A172 (cell line): Measurements from ENCODE around the gene MRPL52. TPM values are rescaled to one million over a fixed set of nuclear protein-coding genes. Genes with fewer than 3 reads are reported as not detected.
A peak's percentile ranks its signal among the peaks of the same experiment; 100 is the strongest.
"Not testable (repeated sequence)": the region's sequence is repeated elsewhere in the genome, so short reads cannot be mapped to it uniquely, and the experiment has no call there.

Experiments used
- DNase-seq: peaks from one replicate; pipeline ENCODE4 v3.0.0-alpha.2; 2015; ENCODE audit warnings: low spot score
- total RNA-seq: library from RNA; depleted of rRNA; stranded (reverse); fragments of >200 nt; shearing (Covaris generic); gene quantifications from 2 replicates; pipeline ENCODE4 v1.2.3, GENCODE V29; 2014; rRNA removed

Gene MRPL52
- total RNA-seq, result 72.1 and 163 TPM in 2 replicates

DNA sequence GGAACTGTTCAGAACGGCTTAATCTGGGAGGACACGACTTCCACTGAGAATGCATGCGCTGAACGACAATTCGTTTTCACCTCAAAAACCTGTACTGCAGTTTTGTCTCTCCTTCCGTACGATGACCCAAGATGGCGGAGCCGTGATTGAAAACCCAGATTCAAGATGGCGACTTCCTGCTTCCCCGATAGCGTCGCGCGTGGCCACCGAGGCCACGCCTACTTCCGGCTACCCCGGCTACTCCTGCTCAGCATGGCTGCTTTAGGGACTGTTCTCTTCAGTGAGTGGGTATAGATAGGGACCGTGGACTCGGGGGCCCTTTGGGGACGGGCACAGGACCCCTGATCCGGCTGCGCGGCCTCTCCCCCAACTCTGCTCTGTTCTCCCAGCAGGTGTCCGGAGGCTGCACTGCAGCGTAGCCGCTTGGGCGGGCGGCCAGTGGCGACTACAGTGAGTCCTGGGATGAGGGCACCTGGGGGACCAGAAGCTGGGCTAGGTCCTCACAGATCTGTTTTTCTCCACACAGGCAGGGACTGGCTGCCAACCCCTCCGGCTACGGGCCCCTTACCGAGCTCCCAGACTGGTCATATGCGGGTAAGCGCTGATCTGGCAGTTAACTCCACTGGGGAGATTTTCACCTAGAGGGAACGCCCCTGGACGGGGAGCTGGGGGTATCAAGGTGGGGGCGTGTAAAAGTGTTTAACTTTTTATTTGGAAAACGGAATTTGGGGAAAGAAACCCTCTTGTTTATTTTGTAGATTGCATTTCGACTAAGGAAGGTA lies at the start of gene MRPL52:
MRPL52 (plus strand) TSS at position 227 of the 782 bp plus-strand sequence; CDS start at position 253, 26 bp downstream.
- DNase-seq, result peak; percentile 75

DNA sequence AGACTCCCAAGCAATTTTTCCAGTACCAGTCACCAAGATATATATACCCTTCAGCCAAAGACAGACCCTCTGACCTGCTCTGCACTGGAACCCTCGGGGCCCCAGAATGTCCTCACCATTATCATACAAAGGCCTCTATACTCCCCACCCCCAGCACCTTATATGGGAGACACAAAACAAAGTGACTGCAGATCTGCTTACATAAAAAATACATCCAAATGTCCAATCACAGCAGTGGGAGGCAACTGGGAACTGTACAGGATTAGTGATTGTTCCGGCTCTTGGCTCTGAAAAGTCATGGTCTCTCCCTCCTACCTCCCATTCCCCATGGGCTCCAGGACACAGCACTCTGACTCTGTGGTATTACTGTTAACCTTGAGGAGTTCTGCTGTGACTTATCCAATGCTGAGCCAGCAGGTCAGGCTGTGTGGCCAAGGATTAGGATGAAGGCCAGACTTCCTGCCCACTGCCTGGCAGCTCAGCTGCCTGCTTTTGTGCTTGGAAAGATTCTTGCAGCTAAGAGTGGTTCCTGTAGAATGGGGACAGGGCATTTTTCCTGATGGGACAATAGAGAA lies 49.5 kb upstream of the MRPL52 start:
- DNase-seq, result no peak

- no peak for DNase-seq
These were observed 48.8 kb upstream of the MRPL52 start for GRCh38 chr14:22780941-22781300.

DNA sequence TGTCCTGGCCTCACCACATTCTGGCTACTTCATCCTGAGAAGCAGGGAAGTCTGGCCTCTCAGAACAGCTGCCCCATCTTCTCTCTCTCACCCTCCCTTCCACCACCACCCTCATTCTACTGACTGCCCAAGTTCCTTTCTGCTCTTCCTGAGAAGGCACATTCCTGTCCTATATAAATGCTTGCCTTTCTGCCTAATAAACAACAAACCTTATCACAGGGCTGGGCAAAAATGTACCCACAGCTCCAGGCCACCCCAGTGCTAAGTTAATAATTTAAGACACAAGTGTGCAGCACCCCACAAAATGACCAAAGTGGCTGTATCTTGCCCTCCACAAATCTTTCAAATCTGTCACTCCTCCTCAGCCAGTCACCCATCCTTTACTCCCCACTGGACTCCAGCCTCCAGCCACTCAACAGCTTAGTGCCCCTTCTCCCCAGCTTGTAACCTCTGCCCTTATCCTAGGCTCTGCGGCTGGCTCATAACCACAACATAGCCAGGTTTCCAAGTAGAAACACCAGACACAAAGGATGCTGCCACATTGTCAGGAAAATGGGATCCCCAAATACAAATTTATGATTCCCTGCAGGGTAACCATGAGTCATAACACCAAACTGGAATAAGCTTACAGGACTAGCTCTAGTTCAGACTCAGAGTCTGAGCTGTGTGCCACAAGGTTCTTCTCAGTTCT lies 48.2 kb upstream of the MRPL52 start:
- DNase-seq, result peak; percentile 65

DNA sequence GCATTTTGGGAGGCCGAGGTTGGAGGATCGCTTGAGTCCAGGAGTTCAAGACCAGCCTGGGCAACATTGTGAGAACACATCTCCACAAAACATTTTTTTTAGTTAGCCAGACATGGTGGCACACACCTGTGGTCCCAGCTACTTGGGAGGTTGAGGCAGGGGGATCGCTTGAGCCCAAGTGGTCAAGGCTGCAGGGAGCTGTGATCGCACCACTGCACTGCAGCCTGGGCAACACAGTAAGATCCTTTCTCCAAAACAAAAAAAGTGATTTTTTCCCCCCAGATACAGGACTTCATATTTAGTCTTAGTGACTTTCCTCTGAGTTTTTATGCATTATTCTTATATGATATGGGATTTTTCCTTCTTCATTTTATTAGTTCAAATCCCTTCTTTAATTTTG lies 43.0 kb upstream of the MRPL52 start:
- no peak for DNase-seq

DNA sequence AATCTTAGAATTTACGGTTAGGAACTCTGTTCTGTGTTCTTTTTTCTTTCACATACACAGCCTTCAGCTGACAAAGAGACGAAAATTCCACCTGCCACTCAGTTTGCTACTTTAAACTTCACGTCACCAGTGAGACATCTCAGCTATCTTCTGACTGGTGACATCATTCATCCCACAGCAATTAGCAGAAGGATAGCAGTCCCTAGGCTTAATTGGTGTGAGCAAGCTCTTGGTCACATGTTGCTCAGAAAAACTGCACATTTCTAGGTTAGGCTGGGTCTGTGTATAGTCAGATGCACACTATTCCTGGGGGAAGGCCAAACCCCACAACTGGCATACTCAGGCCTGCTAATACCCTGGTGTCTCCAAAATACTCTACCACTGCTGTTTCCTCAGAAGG lies 38.4 kb upstream of the MRPL52 start:
- peak; percentile 78 for DNase-seq

DNA sequence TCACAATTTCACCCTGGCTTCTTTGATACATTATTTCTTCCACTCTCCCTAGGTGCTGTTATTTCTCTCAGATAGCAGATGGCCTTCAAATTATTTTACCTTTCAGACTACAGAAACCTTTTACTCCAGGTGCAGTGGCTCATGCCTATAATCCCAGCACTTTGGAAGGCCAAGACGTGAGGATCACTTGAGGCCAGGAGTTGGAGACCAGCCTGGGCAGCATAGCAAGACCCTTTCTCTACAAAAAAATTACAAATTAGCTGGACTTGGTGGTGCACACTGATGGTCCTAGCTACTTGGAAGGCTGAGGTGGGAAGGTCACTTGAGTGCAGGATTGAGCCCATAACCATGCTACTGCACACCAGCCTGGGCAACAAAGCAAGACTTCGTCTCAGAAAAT lies 37.5 kb upstream of the MRPL52 start:
- DNase-seq, result no peak

DNA sequence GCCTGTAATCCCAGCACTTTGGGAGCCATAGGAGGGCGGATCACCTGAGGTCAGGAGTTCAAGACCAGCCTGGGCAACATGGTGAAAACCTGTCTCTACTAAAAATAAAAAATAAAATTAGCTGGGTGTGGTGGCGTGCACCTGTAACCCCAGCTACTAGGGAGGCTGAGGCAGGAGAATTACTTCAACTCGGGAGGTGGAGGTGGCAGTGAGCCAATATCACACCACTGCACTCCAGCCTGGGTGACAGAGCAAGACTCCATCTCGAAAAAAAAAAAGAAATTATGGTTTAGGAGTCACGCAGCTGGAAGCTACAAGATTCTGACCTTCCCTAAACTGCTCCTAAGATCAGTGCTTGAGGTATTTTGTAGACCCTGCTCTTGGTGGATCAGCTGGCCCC lies 36.1 kb upstream of the MRPL52 start:
- DNase-seq, result not testable (repeated sequence)

DNA sequence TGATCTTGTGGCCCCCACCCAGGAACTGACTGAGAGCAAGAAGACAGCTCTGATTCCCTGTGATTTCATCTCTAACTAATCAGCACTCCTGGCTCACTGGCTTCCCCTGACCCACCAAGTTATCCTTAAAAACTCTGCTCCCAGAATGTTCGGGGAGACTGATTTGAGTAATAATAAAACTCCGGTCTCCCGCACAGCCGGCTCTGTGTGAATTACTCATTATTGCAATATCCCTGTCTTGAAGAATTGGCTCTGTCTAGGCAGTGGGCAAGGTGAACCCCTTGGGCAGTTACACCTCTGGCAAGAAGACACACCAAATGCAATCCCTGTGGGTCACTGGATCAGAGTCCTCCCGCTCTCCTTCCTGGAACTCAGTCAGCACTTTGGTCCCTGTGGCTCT lies 35.7 kb upstream of the MRPL52 start:
- DNase-seq, result no peak

DNA sequence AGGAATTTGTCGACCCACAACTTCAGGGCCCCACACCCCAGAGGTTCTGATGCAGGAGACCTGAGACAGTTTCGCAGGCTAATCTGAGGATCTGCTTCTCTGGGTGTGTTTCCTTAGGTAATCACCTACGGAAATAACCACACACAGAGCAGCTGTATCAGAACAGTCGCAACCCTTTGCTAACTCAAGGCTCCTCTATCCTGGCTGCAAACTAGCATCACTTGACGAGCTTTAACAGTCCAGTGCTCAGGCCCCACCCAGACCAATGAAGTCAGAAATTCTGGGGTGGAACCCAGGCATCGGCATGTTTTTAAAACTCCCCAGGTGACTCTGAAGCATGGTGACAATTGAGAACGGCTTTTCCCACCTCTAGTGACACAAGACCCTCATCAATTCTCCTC lies 35.1 kb upstream of the MRPL52 start:
- DNase-seq, result no peak

GRCh38 chr14:22796087-22796707 lies 33.5 kb upstream of the MRPL52 start:
- DNase-seq, result no peak

DNA sequence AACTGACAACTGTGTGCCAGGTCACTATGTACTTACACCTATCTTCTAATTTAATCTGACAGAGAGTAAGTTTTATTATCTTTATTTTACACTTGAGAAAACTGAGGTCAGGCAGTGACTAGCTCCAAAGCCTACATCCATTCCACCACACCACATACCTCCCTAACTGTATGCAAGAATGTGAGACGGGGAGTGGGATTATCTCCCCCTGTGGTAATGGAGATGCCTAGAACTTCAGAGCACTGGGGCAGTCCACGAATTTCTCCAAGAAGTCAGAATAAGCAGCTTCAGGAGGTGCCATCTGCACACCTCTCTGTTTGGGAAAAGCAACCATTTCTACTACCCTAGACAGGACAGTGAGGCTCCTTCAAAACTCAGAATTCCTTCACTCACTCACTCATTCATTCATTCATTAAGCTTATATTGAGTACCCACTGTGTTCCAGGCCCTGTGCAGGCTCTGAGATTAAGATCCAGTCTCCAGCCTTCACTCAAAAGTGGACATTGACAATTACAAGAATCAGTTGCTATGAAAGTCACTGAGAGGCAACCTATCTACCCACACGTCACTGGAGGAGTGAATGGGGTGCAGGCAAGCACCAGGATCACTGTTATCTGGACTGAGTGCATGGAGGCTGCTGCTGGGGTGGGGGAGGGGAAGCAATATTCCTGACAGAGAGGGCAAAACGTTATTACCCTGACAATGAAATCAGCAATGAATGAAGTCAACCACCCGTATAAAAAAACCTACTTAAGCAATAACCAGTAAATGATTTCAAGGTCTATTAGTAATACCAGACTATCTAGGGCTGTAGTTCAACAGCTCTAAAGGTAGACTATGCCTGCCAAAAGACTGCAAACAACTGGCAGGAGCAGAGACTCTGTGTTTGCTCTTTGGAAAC lies 32.4 kb upstream of the MRPL52 start:
- DNase-seq, result no peak

DNA sequence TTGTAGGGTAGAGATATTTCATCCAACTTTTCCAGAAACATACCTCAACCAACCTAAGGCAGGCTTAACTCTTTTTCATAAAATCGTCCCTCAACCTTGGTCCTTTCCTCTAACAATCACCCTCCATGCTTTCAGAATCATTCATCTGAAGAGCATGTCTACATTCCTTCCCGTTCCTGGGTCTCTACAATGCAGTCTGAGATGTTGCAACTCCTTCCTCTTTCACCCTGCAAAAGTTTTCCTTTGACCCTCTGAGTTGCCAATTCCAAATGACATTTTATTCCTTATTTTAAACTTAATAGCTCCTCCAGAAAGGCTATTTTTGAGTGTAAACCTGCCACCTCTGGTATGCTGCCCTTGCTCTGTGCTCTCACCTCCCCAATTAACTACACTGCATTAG lies 31.2 kb upstream of the MRPL52 start:
- no peak for DNase-seq

GRCh38 chr14:22800346-22800745 lies 29.3 kb upstream of the MRPL52 start:
- DNase-seq, result no peak

DNA sequence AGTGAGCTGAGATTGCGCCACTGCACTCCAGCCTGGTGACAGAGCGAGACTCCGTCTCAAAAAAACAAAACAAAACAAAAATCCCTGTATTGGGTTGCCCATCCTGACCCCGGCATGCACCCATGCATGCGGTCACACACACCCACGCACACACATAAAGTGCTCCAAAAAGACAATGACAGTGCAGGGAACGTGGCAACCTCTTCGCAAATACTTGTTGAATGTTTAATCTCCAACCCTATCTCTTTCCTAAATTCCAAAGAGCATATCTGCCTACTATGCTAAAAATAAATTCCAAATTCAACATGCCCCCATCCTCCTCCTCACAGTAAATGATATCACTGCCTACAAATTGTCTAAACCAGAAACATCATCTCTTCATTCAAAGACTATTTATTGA lies 28.0 kb upstream of the MRPL52 start:
- DNase-seq, result no peak

DNA sequence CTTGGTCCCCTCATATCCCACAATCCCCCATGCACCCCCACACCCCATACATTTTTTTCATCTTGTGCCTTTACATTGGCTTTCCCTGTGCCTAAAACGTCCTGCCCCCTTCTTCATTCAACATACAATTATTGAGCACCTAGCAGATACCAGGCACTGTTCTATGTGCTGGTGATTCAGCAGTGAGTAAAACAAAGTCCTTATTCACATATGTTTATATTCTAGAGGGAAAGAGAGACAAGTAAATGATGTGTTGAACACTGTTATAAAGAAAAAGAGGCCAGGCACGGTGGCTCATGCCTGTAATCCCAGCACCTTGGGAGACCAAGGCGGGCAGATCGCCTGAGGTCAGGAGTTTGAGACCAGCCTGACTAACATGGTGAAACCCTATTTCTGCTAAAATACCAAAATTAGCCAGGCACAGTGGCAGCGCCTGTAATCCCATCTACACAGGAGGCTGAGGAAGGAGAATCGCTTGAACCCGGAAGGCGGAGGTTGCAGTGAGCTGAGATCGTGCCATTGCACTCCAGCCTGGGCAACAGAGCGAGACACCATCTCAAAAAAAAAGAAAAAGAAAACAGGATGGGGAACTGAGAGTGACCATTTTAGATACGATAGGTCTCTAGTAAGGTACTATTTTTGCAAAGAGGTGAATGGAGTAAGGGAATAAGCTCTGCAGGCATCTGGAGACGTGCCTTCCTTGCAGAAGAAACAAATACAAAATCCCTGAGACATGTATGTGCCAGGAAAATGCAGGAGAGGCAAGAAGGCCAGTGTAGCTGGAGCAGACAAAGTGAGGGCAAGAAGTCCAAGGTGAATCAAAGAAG lies 26.6 kb upstream of the MRPL52 start:
- no peak for DNase-seq

- no peak for DNase-seq
These were observed 26.1 kb upstream of the MRPL52 start for GRCh38 chr14:22803687-22803974.

GRCh38 chr14:22805235-22805634 lies 24.5 kb upstream of the MRPL52 start:
- DNase-seq, result not testable (repeated sequence)

DNA sequence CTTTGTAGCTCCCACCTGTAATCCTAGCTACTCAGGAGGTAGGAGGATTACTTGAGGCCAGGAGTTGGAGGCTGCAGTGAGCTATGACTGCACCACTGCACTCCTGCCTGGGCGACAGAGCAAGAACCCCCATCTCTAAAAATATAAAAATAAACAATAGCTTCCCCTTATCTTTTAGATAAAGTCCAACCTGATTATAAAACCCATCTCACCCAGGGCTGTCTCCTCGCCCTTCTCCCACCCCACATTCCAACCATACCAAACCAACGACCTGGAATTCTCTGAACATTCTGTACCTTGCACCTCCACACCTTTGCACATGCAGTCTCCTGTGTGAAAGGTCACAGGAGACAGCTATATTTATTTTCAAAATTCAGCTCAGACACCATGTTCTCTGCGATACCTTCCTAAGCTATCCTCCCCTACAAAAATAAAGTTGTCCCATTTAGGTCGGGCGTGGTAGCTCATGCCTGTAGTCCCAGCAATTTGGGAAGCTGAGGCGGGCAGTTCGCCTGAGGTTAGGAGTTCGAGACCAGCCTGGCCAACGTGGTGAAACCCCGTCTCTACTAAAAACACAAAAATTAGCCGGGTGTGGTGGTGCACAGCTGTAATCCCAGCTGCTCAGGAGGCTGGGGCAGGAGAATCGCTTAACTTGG lies 22.1 kb upstream of the MRPL52 start:
- DNase-seq, result no peak
